Neural progenitor cell (in vitro differentiated cells): ENCODE measurements around the gene NME4.

ENCODE experiments used
- EZH2 ChIP-seq: fragments of 200-600 bp; sonication (generic); IDR thresholded peaks from 2 replicates; pipeline ENCODE4 v1.6.1; 2017; ENCODE audit warnings: antibody characterized with exemption, mild to moderate bottlenecking, moderate library complexity
- EZH2phosphoT487 ChIP-seq: fragments of 200-600 bp; sonication (generic); IDR thresholded peaks from 2 replicates; pipeline ENCODE4 v1.6.1; 2017; ENCODE audit warnings: antibody characterized with exemption

GRCh38 chr16:369866-370436, 27.0 kb upstream of the NME4 start:
- TF ChIP-seq EZH2phosphoT487: no peak
- TF ChIP-seq EZH2: no peak
